ENCODE measurements around the gene EDC4. TPM values are rescaled to one million over a fixed set of nuclear protein-coding genes. Genes with fewer than 3 reads are reported as not detected.

The EDC4 gene
- total and polyA plus RNA-seq, 9 of the 15 experiments (the other 6 are each of a cell fraction or from before 2014, with no cell fraction given): 1.1 to 131 (median 74.0) TPM

- Histone ChIP-seq H3K9me3 (replicated peaks; ENCODE audit: control insufficient read depth, insufficient read depth, low read depth, low read length) (no peaks in the 10 kb centered on the region), H3K27ac (ENCODE audit: extremely low read depth, low read depth, low read length) (no peak overlapping the region), H3K9me1 (ENCODE audit: control insufficient read depth, insufficient read depth, low read length) (no peaks in the 10 kb centered on the region), H3K4me3 (no peak overlapping the region), H4K20me1 (replicated peaks; ENCODE audit: control insufficient read depth, insufficient read depth, low read length) (peaks cover 18% of the 10 kb centered on the region), H3K4me2 (ENCODE audit: insufficient read depth, low read length) (no peak overlapping the region), H3K79me2 (ENCODE audit: control insufficient read depth, insufficient read depth, low read length) (no peaks in the 10 kb centered on the region), H3K9ac (ENCODE audit: insufficient read depth in 1 of 2, low read depth in 2 of 2, low read length in 2 of 2) (peak overlapping the region in 1 of 2 experiments; percentile 29; a peak in 1 of 4 replicates), H2AFZ (ENCODE audit: low read depth, low read length) (no peak overlapping the region), H3K36me3 (ENCODE audit: control insufficient read depth, insufficient read depth, low read length) (peaks cover 16% of the 10 kb centered on the region; the same call in 2 of the 3 replicates), H3K4me1 (replicated peaks in 1 of 2; ENCODE audit: control insufficient read depth in 2 of 2, insufficient read depth in 2 of 2, low read length in 2 of 2) (peaks cover 4 to 34% of the 10 kb centered on the region in 2 experiments), H3K27me3 (ENCODE audit: control insufficient read depth in 2 of 2, insufficient read depth in 2 of 2, low read length in 2 of 2) (no peaks in the 10 kb centered on the region)
- ChIA-PET POLR2A (interaction anchor here (0.6 to 1.0 kb wide), 2 partner anchors 33 to 257 kb away, joined by 3 read pairs; no protein-coding TSS in a partner anchor), CTCF (ENCODE audit: low intra/inter-chr PET ratio) (interaction anchor here (0.6 to 3.8 kb wide), 8 partner anchors 44 to 406 kb away, joined by 3 to 35 read pairs (median 7); partner anchors contain the start of gene NRN1L)
- TF ChIP-seq POLR2G (IDR thresholded peaks at IDR 0.05; ENCODE audit: low read depth, low read length): 0 out of 2 replicates have a peak, but pooled peaks have one; percentile 46
- TF ChIP-seq MYC (IDR thresholded peaks at IDR 0.05; ENCODE audit: low read depth, low read length): no peak
- no peak for TF ChIP-seq MYC (CRISPR knock-in tag; IDR thresholded peaks at IDR 0.05; ENCODE audit: borderline replicate concordance, low read depth)
- ATAC-seq (peak; percentile 12; the same call in 2 of the 3 replicates), FAIRE-seq (no peak), DNase-seq (ENCODE audit: extremely low read depth in 1 of 4, low spot score in 3 of 4) (no peak)
- in situ Hi-C loops (cut with MboI) (loop anchor here (5.0 to 10.0 kb wide), 3 partner anchors 110 to 403 kb away; partner anchors contain the start of genes C16orf86, ENKD1 and RIPOR1), intact Hi-C loops (cut with micrococcal nuclease) (no loop called here)
- WGBS (ENCODE audit: insufficient coverage, low coverage, missing lambda C conversion rate): 78% methylated on average over 22 of the region's 22 CpGs
- BruUV-seq (replicated peaks): no TSS peak
These were observed 54.5 kb downstream of the EDC4 start for GRCh38 chr16:67927131-67927941.
